ENCODE data around the gene DDX5.

- TF ChIP-seq SIN3A (IDR thresholded peaks at IDR 0.05; ENCODE audit: borderline replicate concordance, insufficient read depth, low read length) (no peak), POLR2AphosphoS5 (IDR thresholded peaks at IDR 0.05; ENCODE audit: low read depth, low read length) (no peak), TAF1 (IDR thresholded peaks at IDR 0.05; ENCODE audit: borderline replicate concordance, insufficient read depth, low read length) (no peak)
These were observed 49.9 kb downstream of the DDX5 start for GRCh38 chr17:64455993-64456885.

Data from PFSK-1 (cell line).